HCT116 (cell line): ENCODE data around the gene SH3BP1. TPM values are rescaled to one million over a fixed set of nuclear protein-coding genes. Genes with fewer than 3 reads are reported as not detected.
A peak's percentile ranks its signal among the peaks of the same experiment; 100 is the strongest.

Experiments
- ATAC-seq: fragments of 200-7000 bp; cut with Tn5 transposase; 2 replicates; pipeline ENCODE4 v1.9.1; 2020; ENCODE audit warnings: mild to moderate bottlenecking, moderate library complexity
- BruUV-seq: library from RNA; stranded (reverse); fragments of 400-500 nt; replicated peaks from 2 replicates; lab custom pipeline; 2021; lab: Mats Ljungman, UMichigan
- CTCF ChIA-PET: fragments of 300-600 bp; sonication (Branson Sonifier 250); formaldehyde crosslinking; loops from one replicate; lab custom pipeline; 2021; ENCODE audit warnings: antibody characterized with exemption; lab: Charles Lee
- POLR2A ChIA-PET: fragments of 300-600, 350-600 bp; sonication (Branson Sonifier 250); formaldehyde crosslinking; loops from one replicate; lab custom pipeline; 2021; ENCODE audit warnings: antibody characterized with exemption; lab: Charles Lee
- RAD21 ChIA-PET, 2 experiments: fragments of 300-600 bp; sonication (Branson Sonifier 250); formaldehyde crosslinking; loops; one replicate each; lab custom pipeline; 2023; ENCODE audit warnings: low total read pairs in 2 of 2; ENCODE audit not compliant: uncharacterized antibody in 2 of 2, unreplicated experiment in 2 of 2, low non-redundant PET in 1 of 2; lab: Charles Lee
- DNase-seq: peaks from one replicate; pipeline ENCODE4 v3.0.0-alpha.2; 2010; ENCODE audit warnings: low read depth, low spot score
- H2AFZ ChIP-seq: fragments of 200-600 bp; shearing (Covaris generic), sonication (generic); 2 replicates; pipeline ENCODE4 v1.6.1; 2017; ENCODE audit warnings: low read depth, mixed run types, mixed read lengths, antibody characterized with exemption, low read length; ENCODE audit not compliant: poor library complexity, severe bottlenecking
- H3K27ac ChIP-seq: 2 replicates; pipeline ENCODE4 v1.5.1; 2012; ENCODE audit warnings: low read depth, low read length
- H3K27me3 ChIP-seq: fragments of 200-600 bp; sonication (generic); 2 replicates; pipeline ENCODE4 v1.6.1; 2016; ENCODE audit warnings: mixed run types, low read length, mixed read lengths; ENCODE audit not compliant: insufficient read depth
- H3K36me3 ChIP-seq, 2 experiments: fragments of 200-500 bp in 1 of 2; fragments of 200-600 bp in 1 of 2; sonication (Bioruptor generic) in 1 of 2; sonication (generic) in 1 of 2; 2 replicates each; pipeline versions ENCODE4 v1.5.1 to v1.6.1; 2014 to 2016; ENCODE audit warnings: low read length in 2 of 2, inconsistent platforms in 1 of 2, mixed read lengths in 1 of 2, mixed run types in 1 of 2; ENCODE audit not compliant: insufficient read depth in 2 of 2, control insufficient read depth in 1 of 2
- H3K4me1 ChIP-seq, 2 experiments: fragments of 200-600 bp in 1 of 2; sonication (generic) in 1 of 2; 2 replicates each; pipeline versions ENCODE4 v1.5.1 to v1.6.1; 2012 to 2017; ENCODE audit warnings: low read length in 2 of 2, inconsistent platforms in 1 of 2, mild to moderate bottlenecking in 1 of 2, mixed read lengths in 1 of 2, mixed run types in 1 of 2, moderate library complexity in 1 of 2; ENCODE audit not compliant: insufficient read depth in 2 of 2, control insufficient read depth in 1 of 2
- H3K4me2 ChIP-seq: fragments of 200-600 bp; sonication (generic); 2 replicates; pipeline ENCODE4 v1.6.1; 2017; ENCODE audit warnings: mixed run types, low read length, mixed read lengths
- H3K4me3 ChIP-seq, 2 experiments: fragments of 200-600 bp in 1 of 2; sonication (generic) in 1 of 2; replicated peaks in 1 of 2; 2 replicates each; pipeline ENCODE4 v1.5.1; 2011 to 2016; ENCODE audit warnings: low read length in 2 of 2, control low read depth in 1 of 2, low read depth in 1 of 2, mild to moderate bottlenecking in 1 of 2, mixed read lengths in 1 of 2, mixed run types in 1 of 2
- H3K79me2 ChIP-seq: fragments of 200-600 bp; sonication (generic); 2 replicates; pipeline ENCODE4 v1.6.1; 2017; ENCODE audit warnings: mild to moderate bottlenecking, mixed run types, low read length, moderate library complexity, mixed read lengths; ENCODE audit not compliant: insufficient read depth
- H3K9ac ChIP-seq: fragments of 200-600 bp; sonication (generic); 2 replicates; pipeline ENCODE4 v1.6.1; 2016; ENCODE audit warnings: low read length, mixed read lengths
- H3K9me2 ChIP-seq: fragments of 200-600 bp; sonication (generic), shearing (Covaris generic); 2 replicates; pipeline ENCODE4 v1.6.1; 2017; ENCODE audit warnings: mixed run types, mild to moderate bottlenecking, moderate library complexity; ENCODE audit not compliant: insufficient read depth
- H3K9me3 ChIP-seq, 2 experiments: fragments of 200-500 bp in 1 of 2; fragments of 200-600 bp in 1 of 2; sonication (Bioruptor generic) in 1 of 2; sonication (generic) in 1 of 2; 2 replicates each; pipeline ENCODE4 v1.6.1; 2014 to 2017; ENCODE audit warnings: low read length in 2 of 2, mixed read lengths in 2 of 2, inconsistent platforms in 1 of 2, low read depth in 1 of 2, mild to moderate bottlenecking in 1 of 2, mixed run types in 1 of 2, moderate library complexity in 1 of 2; ENCODE audit not compliant: control insufficient read depth in 1 of 2, insufficient read depth in 1 of 2
- H4K20me1 ChIP-seq: fragments of 200-600 bp; sonication (generic), shearing (Covaris generic); 2 replicates; pipeline ENCODE4 v1.6.1; 2017; ENCODE audit warnings: mixed run types, mild to moderate bottlenecking, moderate library complexity; ENCODE audit not compliant: insufficient read depth
- CBX3 ChIP-seq: IDR thresholded peaks from 2 replicates; pipeline ENCODE4 v1.6.1; 2012; ENCODE audit warnings: low read depth
- CEBPB ChIP-seq: IDR thresholded peaks from 2 replicates; pipeline ENCODE4 v1.6.1; 2012; ENCODE audit warnings: low read depth
- EGR1 ChIP-seq: IDR thresholded peaks from 2 replicates; pipeline ENCODE4 v1.6.1; 2012; ENCODE audit warnings: low read depth
- ELF1 ChIP-seq: IDR thresholded peaks from 2 replicates; pipeline ENCODE4 v1.6.1; 2012; ENCODE audit warnings: low read depth, borderline replicate concordance
- EZH2 ChIP-seq: fragments of 200-600 bp; sonication (generic); IDR thresholded peaks from 2 replicates; pipeline ENCODE4 v1.6.1; 2017; ENCODE audit warnings: antibody characterized with exemption, mixed run types
- JUND ChIP-seq: IDR thresholded peaks from 2 replicates; pipeline ENCODE4 v1.6.1; 2012
- MAX ChIP-seq: IDR thresholded peaks from 2 replicates; pipeline ENCODE4 v1.6.1; 2012
- POLR2A ChIP-seq: IDR thresholded peaks from 2 replicates; pipeline ENCODE4 v1.7.0; 2011; ENCODE audit warnings: borderline replicate concordance; ENCODE audit not compliant: insufficient read depth, insufficient read length; ENCODE audit errors: extremely low read depth
- POLR2AphosphoS5 ChIP-seq: IDR thresholded peaks from 2 replicates; pipeline ENCODE4 v1.6.1; 2011; ENCODE audit warnings: mild to moderate bottlenecking, low read depth, low read length, moderate library complexity
- RAD21 ChIP-seq: IDR thresholded peaks from 2 replicates; pipeline ENCODE4 v1.6.1; 2012; ENCODE audit warnings: low read depth, mild to moderate bottlenecking
- REST ChIP-seq: IDR thresholded peaks from 2 replicates; pipeline ENCODE4 v1.6.1; 2012; ENCODE audit warnings: low read depth
- SP1 ChIP-seq: IDR thresholded peaks from 2 replicates; pipeline ENCODE4 v1.6.1; 2012; ENCODE audit warnings: low read depth
- SRF ChIP-seq: IDR thresholded peaks from 2 replicates; pipeline ENCODE4 v1.6.1; 2012; ENCODE audit warnings: low read depth
- TCF7L2 ChIP-seq: IDR thresholded peaks from 2 replicates; pipeline ENCODE4 v1.7.0; 2011; ENCODE audit warnings: borderline replicate concordance, inconsistent platforms; ENCODE audit not compliant: insufficient read depth, insufficient read length; ENCODE audit errors: extremely low read depth
- ZNF274 ChIP-seq: fragments of 200-500 bp; sonication (Bioruptor generic); IDR thresholded peaks from 2 replicates; pipeline ENCODE4 v1.6.1; 2014; ENCODE audit warnings: mild to moderate bottlenecking, low read depth, low read length, inconsistent platforms
- intact Hi-C: fragments of 100-400 bp; cut with micrococcal nuclease; formaldehyde crosslinking; loops from 2 replicates; pipeline ENCODE4 v1.10.0; 2022
- total RNA-seq: library from RNA; stranded (reverse); gene quantifications from one replicate; pipeline ENCODE4 v1.2.1, GENCODE V29; 2021; ENCODE audit not compliant: unreplicated experiment
- TF ChIP-seq, protein P1 (sequence below), 3 experiments: fragments of 200-600 bp in 1 of 3; sonication (generic) in 1 of 3; IDR thresholded peaks in 2 of 3; conservative IDR thresholded peaks in 1 of 3; 2 replicates each; pipeline ENCODE4 v1.5.1; 2012 to 2017; ENCODE audit warnings: low read depth in 2 of 3, low read length in 2 of 3, antibody characterized with exemption in 1 of 3, borderline replicate concordance in 1 of 3, control low read depth in 1 of 3, mild to moderate bottlenecking in 1 of 3, mixed read lengths in 1 of 3, mixed run types in 1 of 3, moderate library complexity in 1 of 3; ENCODE audit not compliant: insufficient read depth in 1 of 3
- TF ChIP-seq, protein P2 (sequence below): IDR thresholded peaks from 2 replicates; pipeline ENCODE4 v1.6.1; 2012
- TF ChIP-seq, protein P3 (sequence below): IDR thresholded peaks from 2 replicates; pipeline ENCODE4 v1.6.1; 2011; ENCODE audit warnings: mild to moderate bottlenecking, low read length, moderate library complexity; ENCODE audit not compliant: insufficient replicate concordance; ENCODE audit errors: extremely low read depth

The SH3BP1 gene
- total RNA-seq, 1 experiment from 2014 or later, result 48.4 TPM

DNA sequence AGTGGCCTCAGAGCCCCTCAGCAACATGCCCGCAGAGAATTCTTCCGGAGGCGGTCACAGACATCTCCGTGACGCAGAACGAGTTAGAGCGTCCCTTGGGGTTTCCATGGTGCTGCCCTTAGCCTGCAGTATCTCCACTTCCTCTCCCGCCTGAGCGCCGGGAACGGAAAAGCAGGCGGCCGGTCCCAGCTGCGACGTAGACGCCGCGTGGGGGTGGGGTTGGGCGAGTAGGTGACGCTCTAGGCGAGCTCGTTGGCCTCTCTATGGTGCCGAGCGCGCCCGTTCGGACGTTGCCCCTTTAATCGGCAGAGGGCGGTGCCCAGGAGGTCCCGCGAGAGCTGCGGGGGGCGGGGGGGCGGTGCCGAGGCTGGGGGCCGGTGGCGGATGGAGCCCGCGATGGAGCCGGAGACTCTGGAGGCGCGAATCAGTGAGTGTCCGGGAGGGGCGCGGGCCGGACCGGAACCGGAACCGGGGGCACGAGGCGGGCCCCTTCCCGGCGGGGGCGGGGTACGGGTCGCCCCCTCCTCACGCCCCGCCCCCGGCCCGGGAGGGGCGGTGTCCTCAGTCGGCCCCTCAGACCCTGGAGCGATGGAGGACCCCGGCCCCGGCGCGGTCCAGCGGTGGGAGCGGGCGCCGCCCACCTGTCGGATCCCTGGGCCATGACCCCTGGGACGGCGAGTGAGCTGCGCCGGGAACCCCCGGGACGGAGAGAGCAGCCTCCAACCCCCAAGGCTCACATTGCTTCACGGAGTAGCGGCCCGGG is 30.8 kb upstream of the SH3BP1 start, which contains the start of gene GGA1:
TSS of gene GGA1 (plus strand) at position 358 of the 763 bp plus-strand sequence. CDS start at position 385, 27 bp downstream.
- H3K27ac ChIP-seq, result peak within 1 kb of the TSS; percentile 100
- ATAC-seq (peak; percentile 78), DNase-seq (peak; percentile 96)
- RAD21 ChIA-PET, result interaction anchor here (1.2 to 1.6 kb wide), 2 partner anchors 70 to 292 kb away, joined by 3 to 5 read pairs; no protein-coding TSS in a partner anchor
- POLR2A ChIA-PET, result interaction anchor here (0.6 to 3.1 kb wide), 22 partner anchors 9 to 515 kb away, joined by 3 to 38 read pairs (median 4); partner anchors contain the start of genes GCAT, LGALS1, NOL12 and PDXP
- intact Hi-C loops, result loop anchor here (1.0 to 5.0 kb wide), 2 partner anchors 70 to 199 kb away; partner anchors contain the start of gene GCAT
- H4K20me1 ChIP-seq, result no peaks in the 10 kb centered on the region
- no peaks in the 10 kb centered on the region for H3K27me3 ChIP-seq
- peak within 1 kb of the TSS; percentile 91 for H3K4me2 ChIP-seq
- H3K4me3 ChIP-seq, result peak within 1 kb of the TSS; percentile 82 to 93
- BruUV-seq, result no TSS peak
- H3K9ac ChIP-seq, result peak within 1 kb of the TSS; percentile 91
- peaks cover 38 to 55% of the 10 kb centered on the region in 2 experiments for H3K4me1 ChIP-seq
- H2AFZ ChIP-seq, result no peak within 1 kb of the TSS
- no peaks in the 10 kb centered on the region for H3K36me3 ChIP-seq
- no peaks in the 10 kb centered on the region for H3K9me3 ChIP-seq
- peaks cover 30% of the 10 kb centered on the region for H3K79me2 ChIP-seq
- H3K9me2 ChIP-seq, result no peaks in the 10 kb centered on the region
- CTCF ChIA-PET, result interaction anchor here (0.7 to 4.8 kb wide), 11 partner anchors 9 to 173 kb away, joined by 3 to 74 read pairs (median 5); partner anchors contain the start of gene LGALS1
- TF ChIP-seq, protein P1, sequence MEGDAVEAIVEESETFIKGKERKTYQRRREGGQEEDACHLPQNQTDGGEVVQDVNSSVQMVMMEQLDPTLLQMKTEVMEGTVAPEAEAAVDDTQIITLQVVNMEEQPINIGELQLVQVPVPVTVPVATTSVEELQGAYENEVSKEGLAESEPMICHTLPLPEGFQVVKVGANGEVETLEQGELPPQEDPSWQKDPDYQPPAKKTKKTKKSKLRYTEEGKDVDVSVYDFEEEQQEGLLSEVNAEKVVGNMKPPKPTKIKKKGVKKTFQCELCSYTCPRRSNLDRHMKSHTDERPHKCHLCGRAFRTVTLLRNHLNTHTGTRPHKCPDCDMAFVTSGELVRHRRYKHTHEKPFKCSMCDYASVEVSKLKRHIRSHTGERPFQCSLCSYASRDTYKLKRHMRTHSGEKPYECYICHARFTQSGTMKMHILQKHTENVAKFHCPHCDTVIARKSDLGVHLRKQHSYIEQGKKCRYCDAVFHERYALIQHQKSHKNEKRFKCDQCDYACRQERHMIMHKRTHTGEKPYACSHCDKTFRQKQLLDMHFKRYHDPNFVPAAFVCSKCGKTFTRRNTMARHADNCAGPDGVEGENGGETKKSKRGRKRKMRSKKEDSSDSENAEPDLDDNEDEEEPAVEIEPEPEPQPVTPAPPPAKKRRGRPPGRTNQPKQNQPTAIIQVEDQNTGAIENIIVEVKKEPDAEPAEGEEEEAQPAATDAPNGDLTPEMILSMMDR (IDR thresholded peaks at IDR 0.05 in 2 of 3, conservative IDR thresholded peaks at IDR 0.05 in 1 of 3; ENCODE audit: borderline replicate concordance in 1 of 3, insufficient read depth in 1 of 3, low read depth in 2 of 3, low read length in 2 of 3), result no peak
- TF ChIP-seq POLR2A, result no peak
- TF ChIP-seq, protein P2, sequence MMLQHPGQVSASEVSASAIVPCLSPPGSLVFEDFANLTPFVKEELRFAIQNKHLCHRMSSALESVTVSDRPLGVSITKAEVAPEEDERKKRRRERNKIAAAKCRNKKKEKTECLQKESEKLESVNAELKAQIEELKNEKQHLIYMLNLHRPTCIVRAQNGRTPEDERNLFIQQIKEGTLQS, result no peak
- TF ChIP-seq MAX, result peak; percentile 95
- TF ChIP-seq JUND, result no peak
- TF ChIP-seq ZNF274, result no peak
- peak; percentile 93 for TF ChIP-seq SP1
- TF ChIP-seq EGR1, result peak; percentile 64
- no peak for TF ChIP-seq RAD21
- TF ChIP-seq ELF1, result no peak; the same call in 1 of the 2 replicates
- peak; percentile 18 for TF ChIP-seq TCF7L2
- no peak for TF ChIP-seq EZH2
- no peak for TF ChIP-seq CBX3
- no peak; the same call in 1 of the 2 replicates for TF ChIP-seq SRF
- no peak for TF ChIP-seq POLR2AphosphoS5
- TF ChIP-seq, protein P3, sequence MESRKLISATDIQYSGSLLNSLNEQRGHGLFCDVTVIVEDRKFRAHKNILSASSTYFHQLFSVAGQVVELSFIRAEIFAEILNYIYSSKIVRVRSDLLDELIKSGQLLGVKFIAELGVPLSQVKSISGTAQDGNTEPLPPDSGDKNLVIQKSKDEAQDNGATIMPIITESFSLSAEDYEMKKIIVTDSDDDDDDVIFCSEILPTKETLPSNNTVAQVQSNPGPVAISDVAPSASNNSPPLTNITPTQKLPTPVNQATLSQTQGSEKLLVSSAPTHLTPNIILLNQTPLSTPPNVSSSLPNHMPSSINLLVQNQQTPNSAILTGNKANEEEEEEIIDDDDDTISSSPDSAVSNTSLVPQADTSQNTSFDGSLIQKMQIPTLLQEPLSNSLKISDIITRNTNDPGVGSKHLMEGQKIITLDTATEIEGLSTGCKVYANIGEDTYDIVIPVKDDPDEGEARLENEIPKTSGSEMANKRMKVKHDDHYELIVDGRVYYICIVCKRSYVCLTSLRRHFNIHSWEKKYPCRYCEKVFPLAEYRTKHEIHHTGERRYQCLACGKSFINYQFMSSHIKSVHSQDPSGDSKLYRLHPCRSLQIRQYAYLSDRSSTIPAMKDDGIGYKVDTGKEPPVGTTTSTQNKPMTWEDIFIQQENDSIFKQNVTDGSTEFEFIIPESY, result peak; percentile 93
- TF ChIP-seq CEBPB, result no peak
- TF ChIP-seq REST, result no peak
